GM19240 (cell line): ENCODE measurements around the gene ESPN.
A peak's percentile ranks its signal among the peaks of the same experiment; 100 is the strongest.
"Not testable (repeated sequence)": the region's sequence is repeated elsewhere in the genome, so short reads cannot be mapped to it uniquely, and the experiment has no call there.

ENCODE experiments used
- DNase-seq: peaks from one replicate; pipeline ENCODE4 v3.0.0; 2011; ENCODE audit warnings: low spot score; ENCODE audit not compliant: insufficient read length

ESPN gene, protein sequence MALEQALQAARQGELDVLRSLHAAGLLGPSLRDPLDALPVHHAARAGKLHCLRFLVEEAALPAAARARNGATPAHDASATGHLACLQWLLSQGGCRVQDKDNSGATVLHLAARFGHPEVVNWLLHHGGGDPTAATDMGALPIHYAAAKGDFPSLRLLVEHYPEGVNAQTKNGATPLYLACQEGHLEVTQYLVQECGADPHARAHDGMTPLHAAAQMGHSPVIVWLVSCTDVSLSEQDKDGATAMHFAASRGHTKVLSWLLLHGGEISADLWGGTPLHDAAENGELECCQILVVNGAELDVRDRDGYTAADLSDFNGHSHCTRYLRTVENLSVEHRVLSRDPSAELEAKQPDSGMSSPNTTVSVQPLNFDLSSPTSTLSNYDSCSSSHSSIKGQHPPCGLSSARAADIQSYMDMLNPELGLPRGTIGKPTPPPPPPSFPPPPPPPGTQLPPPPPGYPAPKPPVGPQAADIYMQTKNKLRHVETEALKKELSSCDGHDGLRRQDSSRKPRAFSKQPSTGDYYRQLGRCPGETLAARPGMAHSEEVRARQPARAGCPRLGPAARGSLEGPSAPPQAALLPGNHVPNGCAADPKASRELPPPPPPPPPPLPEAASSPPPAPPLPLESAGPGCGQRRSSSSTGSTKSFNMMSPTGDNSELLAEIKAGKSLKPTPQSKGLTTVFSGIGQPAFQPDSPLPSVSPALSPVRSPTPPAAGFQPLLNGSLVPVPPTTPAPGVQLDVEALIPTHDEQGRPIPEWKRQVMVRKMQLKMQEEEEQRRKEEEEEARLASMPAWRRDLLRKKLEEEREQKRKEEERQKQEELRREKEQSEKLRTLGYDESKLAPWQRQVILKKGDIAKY

DNA sequence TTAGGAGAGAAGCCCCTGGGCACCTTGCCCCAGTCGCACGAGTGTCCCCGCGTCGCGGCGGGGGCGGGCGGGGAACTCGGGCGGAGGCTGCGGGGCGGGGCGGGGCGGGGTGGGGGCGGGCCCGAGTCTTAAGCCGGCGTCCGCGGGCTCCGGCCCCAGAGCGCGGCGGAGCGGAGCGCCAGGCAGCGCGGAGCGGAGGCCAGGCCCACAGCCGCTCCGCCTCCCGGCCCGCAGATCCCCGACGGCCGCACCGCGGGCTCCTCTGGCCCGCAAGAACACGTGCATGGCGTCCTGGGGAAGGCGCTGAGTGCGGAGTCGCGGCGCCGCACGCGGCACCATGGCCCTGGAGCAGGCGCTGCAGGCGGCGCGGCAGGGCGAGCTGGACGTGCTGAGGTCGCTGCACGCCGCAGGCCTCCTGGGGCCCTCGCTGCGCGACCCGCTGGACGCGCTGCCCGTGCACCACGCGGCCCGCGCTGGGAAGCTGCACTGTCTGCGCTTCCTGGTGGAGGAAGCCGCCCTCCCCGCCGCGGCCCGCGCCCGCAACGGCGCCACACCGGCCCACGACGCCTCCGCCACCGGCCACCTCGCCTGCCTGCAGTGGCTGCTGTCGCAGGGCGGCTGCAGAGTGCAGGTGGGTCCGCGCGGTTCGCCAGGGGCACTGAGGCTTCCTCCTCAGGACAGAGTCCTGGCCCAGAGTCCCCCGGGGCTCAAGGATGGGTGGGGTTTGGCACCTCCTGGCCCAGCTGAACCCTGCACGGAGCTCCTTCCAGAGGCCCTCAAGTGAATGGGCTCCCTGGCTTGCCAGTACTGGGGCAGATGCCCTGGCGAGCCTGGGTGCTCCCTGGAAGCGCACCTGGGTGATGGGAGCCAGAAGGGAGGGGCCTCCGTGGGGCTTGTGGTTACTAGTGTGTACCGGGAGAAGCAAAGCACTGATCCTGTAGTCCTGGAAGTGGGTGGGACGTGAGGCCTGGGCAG, at the start of gene ESPN:
TSS of gene ESPN (plus strand) at position 158 of the 975 bp plus-strand sequence. CDS start at position 338, 180 bp downstream.
- no peak for DNase-seq

DNA sequence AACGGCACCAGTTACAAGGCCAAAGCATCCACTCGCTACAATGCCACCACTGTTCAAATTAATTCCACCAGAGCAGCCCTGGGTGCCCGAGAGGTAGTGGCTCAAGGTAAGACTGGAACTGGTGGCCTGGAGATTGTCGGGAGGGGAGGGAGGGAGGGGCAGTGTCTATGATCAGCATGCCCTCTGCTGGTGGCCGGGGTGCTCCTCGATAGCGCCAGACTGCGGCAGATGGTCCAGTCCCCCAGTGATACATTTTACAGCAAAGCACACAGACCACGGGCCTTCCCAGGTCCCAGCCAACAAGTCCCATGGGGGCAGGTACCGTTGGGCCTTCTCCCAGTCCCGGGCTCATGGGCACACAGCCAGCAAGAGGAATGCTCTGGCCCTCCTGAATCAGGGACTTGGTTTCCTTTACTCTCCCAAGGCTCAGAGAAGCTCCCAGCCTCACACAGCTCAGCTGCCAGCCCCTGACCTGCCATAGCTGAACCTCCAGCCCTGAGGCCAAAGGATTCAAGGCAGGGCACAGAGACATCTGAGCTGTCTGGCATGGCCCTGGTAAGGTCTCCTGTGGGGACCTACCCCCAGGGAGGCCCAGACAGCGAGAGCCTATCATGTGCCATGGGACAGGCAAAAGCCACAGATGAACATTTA, 46.4 kb upstream of the ESPN start:
- no peak for DNase-seq

DNA sequence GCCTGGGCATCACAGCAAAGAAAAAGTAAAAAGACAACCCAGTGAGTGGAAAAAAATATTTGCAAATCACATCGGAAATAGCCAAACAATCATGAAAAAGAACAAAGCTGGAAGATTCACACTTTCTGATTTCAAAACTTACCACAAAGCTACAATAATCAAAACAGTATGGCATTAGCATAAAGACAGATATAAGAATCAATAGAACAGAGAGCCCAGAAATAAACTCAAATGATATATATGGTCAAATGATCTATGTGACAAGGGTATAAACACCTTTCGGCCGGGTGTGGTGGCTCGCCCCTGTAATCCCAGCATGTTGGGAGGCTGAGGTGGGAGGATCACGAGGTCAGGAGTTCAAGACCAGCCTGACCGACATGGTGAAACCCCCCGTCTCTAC, 44.5 kb upstream of the ESPN start:
- no peak for DNase-seq

DNA sequence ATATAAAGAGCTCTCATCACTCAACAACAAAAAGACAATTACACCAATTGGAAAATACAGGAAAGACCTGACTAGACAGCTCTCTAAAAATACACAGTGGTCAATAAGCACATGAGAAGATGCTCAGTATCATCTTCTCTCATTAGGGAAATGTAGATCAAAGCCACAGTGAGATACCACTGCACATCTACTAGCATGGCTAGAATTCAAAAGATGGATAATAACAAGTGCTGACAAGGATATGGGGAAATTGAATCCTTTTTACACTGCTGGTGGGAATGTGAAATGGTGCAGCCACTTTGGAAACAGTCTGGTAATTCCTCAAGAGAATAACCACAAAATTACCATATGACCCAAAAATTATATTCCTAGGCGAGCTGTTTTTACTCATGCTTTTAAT, 40.4 kb upstream of the ESPN start:
- DNase-seq, result no peak

DNA sequence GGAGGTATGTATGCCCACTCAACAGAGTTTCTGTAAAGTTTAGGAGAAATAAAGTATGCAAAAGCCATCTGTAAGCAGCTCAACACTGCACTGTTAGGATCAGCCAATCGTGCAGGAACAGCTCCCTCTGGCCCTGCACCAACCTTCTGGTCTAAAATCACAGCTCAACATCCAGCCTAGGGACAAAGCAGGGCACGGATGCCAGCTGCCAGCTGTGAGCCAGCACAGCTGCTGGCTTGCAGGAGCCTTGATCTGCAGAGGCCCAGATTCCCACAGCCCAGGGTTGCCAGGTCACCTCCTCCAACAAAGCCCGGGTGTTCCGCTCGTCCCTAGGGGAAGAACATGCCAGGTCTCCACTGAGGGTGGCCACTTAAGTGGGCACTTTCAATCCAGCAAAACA, 39.6 kb upstream of the ESPN start:
- DNase-seq, result no peak

DNA sequence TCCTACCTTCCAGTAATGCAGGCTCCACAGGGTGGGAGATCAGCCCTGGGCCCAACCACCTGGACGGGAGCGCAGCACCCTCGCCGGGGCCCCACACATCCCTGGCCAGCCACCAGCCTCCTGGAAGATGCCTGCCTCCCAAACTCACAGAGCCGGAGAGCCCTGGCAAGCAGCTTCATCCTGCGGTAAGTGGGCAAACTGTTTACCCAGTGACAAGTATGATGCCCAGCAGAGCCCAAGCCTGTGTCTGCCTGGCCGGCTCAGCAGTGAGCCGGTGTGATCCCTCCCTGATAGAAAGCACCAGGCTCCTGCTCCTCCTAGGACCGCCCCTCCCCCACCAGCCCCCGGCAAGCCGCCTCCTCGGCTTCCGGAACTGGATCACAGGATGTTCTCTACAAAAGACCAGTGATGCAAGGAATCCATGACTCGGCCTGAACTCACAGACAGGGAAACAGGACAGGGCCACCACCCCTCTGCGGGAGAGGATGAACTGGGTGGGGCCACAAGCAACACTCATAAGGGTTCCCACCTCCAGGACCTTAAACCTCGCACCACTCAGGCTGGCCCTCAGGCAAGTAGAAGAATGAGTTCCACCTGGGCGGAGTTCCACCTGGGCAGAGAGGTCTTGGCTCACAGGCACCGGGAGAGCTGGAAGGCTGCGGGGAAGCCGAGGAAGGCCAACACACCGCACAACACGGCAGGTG, 38.9 kb upstream of the ESPN start:
- DNase-seq, result no peak

DNA sequence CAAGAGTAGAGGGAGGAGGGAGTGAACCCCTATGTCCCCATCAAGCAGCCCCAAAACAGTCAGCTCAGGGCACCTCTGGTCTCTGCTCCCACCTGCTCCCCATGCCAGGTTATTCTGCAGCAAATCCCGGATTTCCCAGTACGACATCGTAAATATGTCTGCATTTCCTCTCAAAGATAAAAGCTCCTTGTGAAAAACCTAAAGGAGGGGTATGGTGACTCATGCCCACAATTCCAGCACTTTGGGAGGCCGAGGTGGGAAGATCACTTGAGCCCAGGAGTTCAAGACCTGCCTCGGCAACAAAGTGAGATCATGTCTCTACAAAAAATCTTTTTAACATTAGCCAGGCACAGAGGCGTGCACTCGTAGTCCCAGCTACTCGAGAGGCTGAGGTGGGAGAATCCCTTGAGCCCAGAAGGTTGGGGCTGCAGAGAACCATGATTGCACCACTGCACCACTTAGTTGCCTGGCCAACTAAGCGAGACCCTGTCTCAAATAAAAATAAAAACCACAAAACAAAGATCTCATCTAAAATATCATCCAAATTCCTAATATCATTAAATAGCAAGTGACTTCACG, 38.1 kb upstream of the ESPN start:
- no peak for DNase-seq

DNA sequence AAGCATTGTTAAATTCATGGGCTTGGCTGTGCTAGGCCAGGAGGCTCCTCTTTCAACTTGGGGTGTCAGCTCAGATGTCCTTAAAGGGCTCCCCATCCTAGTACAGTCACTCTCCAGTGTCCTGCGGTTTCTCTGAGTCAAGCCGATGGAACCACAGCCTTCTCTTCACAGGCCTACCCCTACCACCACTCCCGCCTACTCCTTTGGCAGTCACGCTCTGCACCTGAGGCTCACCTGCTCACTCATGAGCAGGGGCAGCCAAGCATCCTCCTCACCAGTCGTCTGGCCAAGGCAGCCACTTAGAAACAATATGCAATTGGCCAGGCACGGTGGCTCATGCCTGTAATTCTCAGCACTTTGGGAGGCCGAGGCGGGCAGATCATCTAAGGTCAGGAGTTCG, 34.6 kb upstream of the ESPN start:
- DNase-seq, result no peak

DNA sequence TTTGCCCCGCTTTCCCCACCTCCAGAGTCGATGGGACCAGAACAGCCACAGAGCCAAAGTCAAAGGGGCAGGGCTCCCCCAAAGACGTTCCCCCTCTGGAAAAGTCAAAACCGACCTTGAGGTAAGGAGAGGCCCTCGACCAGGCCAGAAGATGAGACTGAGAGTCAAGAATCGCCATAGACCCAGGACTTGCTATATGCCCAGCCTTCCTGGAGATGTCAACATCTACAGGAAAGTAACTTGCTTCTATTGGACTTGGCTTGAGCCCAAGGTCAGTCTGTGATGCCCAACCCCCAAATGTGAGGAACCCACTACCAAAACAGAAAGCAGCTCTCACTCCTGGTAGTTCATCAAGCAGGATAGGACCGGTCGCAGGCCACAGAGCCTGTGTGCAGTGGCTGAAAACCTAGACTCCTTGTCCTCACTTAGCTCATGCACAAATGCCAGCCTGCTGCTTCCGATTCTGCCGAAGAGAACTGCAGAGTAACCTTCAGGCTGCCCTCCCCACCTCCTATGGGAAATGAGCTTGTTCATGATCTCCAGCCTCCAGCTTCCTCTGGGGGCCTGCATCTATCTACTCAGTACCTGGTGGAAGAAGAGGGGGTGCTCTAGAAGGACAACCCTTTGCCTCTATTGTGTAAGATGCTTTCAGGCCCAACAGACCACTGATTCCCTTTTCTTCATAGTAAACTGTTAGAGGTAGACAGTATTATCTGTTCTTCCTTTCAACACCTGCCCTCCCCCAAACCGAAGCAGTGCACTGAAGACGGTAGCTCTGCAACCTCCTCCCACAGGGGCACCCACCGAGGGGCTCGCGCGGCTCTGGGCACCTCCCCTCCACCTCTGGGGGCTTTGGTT, 32.4 kb upstream of the ESPN start:
- no peak for DNase-seq

DNA sequence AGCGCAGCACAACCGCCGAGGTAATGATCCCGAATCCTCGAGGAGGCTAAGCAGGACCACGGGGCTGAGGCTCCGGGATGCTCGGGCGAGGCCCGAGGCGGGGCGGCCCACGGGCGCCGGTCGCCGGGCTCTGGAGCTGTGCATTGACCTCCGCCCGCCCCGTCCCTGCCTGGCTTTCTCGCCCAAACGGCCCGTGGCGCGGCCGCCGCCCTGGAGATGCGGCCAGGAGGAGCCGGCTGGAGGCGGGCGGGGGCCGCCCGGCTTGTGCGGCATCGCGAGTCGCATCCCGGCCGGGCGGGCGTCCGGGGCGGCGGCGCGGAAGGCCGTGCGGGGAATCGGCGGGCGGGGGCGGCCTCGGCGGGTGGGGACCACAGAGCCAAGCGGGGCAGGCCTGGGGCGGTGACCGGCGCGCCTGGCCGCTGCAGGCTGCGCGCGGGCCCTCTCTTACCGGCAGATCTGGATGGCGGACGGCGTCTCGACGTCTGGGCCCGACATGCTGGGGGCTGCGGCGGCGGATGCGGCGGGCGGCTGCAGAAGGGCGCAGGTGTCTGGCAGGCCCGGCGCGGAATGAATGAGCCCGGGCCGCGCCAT, 31.7 kb upstream of the ESPN start:
- no peak for DNase-seq

DNA sequence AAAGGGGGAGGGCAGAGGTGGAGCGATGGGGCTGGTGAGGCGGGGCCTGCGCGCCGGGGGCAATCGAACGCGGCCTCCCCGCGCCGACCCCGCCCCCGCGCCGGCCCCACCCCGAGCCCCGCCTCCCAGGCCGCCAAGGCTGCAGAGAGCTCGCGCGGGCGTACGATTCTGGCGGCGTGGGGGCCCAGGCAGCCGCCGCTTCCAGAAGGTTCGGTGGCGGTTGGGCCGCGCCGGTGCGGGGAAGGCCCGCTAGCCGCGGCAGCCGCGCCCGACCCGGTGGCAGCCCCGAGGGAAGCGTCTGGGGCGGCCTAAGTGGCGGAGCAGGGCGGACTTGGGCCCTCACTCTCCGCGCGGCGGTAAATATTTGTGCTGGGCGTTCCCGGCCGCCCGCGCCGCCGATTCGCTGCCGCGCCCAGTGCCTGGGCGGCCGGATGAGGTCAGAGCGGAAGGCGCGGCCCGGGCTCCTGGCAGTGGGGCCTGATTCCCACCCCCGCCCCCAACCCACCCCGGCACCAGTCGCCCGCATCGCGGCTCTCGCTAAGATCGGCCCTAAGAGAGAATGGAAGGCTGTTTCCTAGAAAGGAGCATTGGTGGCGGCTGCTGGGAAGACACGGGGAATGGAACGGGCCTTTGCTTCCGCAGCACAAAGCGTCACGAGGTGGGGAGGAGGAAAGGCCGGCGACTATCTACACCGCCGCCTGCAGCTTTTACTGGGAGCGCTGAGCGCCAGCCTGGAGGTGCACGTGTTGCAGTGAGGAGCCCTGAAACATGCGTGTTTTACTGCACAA, 31.0 kb upstream of the ESPN start, which contains the start of gene ACOT7:
TSS of gene ACOT7 (minus strand) at position 368 of the 788 bp plus-strand sequence. CDS start 368 bp downstream, outside the sequence.
- peak; percentile 92 for DNase-seq

DNA sequence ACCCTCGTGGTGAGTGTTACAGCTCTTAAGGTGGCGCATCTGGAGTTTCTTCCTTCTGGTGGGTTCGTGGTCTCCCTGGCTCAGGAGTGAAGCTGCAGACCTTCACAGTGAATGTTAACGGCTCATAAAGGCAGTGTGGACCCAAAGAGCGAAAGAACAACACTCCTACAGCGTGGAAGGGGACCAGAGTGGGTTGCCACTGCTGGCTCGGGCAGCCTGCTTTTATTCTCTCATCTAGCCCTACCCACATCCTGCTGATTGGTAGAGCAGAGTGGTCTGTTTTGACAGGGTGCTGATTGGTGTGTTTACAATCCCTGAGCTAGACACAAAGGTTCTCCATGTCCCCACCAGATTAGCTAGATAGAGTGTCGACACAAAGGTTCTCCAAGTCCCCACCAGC, 29.4 kb upstream of the ESPN start:
- DNase-seq, result not testable (repeated sequence)

DNA sequence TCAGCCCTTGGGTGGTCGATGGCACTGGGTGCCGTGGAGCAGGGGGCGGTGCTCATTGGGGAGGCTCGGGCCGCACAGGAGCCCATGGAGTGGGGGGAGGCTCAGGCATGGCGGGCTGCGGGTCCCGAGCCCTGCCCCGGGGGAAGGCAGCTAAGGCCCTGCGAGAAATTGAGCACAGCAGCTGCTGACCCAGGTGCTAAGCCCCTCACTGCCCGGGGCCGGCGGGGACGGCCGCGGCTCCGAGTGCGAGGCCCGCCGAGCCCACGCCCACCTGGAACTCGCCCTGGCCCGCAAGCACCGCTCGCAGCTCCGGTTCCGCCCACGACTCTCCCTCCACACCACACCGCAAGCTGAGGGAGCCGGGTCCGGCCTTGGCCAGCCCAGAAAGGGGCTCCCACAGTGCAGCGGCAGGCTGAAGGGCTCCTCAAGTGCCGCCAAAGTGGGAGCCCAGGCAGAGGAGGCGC, 28.8 kb upstream of the ESPN start:
- not testable (repeated sequence) for DNase-seq

DNA sequence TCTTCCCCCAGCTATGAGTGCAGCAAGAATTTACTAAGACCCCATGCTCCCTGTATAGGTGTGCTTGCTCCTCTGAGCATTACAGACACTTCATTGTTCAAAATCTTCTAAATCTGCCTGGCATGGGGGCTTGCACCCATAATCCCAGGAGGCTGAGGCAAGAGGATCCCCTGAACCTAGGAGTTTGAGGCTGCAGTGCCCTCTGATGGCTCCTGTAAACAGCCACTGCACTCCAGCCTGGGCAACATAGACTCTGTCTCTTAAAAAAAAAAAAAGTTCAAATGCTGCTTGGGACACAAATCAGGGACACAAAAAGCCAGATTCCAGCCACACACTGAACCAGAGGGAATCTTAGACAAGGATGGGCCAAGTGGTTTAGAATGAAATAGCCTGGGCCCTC, 27.6 kb upstream of the ESPN start:
- DNase-seq, result no peak

DNA sequence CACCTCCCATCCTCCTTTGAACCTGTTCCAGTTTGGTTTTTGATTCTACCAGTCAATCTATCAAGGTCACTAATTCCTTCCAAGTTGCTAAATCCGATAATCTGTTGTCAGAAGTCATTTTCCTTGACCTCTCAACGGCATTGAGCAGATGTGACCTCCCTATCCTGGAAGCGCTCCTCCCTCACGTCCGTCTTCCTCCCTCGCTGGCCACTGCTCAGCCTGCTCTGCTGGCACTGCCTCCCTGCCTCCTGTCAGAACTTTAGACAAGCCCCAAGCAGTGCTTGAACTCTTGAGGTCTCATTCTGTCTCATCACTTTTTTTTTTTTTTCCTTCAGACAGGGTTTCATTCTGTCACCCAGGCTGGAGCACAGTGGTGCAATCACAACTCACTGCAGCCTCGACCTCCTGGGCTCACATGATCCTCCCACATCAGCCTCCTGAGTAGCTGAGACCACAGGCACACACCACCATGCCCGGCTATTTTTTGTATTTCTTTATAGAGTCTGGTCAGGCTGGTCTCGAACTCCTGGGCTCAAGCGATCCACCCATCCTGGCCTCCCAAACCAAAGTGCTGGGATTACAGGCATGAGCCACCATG, 26.6 kb upstream of the ESPN start:
- DNase-seq, result no peak

DNA sequence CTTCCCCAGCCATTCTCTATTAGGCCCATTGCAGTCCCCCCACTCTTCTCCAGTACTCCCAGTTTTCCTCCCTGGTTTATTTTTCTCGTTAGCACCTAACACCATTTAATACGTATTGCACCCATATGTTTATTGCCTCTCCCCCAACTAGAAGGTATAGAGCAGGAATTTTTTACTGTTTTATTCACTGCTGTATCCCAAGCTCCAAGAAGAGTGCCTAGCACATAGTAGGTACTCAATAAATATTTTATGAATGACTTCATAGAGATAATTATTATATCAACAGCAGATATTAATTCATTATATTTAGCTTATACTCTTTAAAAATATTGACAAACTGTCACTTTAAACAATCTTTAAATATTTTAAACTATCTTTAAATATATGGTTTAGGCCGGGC, 25.3 kb upstream of the ESPN start:
- no peak for DNase-seq

DNA sequence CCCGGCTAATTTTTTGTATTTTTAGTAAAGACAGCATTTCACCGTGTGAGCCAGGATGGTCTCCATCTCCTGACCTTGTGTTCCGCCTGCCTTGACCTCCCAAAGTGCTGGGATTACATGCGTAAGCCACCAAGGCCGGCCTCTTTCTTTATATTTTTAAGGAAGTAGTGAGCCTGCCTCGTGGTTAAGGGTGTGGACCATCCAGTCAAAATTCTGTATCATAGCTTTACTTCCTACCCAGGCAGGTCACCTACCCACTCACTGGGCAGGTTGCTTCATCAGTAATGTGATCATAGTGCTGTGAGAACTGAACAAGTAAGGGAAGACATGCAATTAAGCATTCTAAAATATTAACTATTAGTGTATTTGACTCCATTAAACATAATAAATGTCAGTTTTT, 22.9 kb upstream of the ESPN start:
- no peak for DNase-seq
